Iris pigment epithelial cell (primary cell): ENCODE data around the gene PTPRT.

Experiments
- DNase-seq: peaks from one replicate; pipeline ENCODE4 v3.0.0-alpha.2; 2011; ENCODE audit warnings: low read depth

The PTPRT gene

DNA sequence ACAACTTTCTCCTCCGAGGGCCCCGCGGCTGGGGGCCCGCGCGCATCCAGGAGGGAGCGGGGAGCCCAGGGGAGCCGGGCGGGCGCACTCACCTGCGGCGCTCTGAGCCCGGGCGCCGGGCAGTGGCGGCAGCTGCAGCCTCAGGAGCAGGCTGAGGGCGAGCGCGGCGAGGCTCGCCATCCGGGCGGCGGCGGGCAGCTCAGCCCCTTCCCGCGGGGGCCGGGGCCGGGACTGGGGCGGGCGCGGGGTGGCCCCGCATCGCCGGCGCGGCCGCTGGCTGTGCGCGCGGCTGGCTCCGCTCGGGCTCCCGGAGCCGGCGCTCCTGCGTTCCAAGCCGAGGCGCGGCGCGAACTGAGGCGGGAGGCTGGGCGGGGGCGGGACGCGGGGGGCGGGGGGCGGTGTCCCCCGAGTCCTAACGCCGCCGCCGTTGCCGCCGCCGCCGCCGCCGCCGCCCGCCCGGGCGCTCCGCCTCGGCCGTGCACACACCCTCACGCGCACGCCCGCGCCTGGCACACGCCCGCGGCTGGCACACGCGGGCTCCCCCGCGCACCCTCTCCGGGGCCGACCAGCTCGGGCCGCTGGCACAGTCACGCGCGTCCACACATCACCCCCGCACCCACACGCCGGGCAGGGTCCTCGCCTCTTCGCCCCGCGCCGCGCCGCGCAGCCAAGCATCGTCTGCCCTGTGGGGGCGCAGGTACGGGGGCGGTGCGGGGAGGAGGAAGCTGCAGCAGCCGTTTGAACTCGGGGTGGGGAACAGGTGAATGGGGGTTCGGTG is at the start of gene PTPRT:
TSS of gene PTPRT (minus strand) at position 353 of the 778 bp plus-strand sequence. CDS start at position 180, 173 bp downstream.
- no peak for DNase-seq

DNA sequence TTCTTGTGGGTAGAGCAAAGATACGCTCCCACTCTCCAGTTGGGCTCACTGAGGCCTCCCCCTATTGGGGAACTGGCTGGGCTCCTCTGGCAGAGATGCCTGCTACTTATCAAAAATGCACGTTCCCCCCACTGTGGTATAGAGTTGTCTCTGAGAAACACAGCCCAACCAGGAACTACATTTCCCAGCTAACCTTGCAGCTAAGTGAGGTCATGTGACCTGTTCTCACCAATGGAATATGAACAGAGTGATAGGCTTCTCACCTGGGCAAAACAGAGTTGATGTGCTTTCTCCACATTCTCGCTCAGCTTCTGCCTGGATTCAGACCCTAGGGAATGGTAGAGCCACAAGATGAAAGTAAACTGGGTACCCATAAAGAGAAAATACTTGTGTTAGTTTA is 49.1 kb upstream of the PTPRT start:
- no peak for DNase-seq

DNA sequence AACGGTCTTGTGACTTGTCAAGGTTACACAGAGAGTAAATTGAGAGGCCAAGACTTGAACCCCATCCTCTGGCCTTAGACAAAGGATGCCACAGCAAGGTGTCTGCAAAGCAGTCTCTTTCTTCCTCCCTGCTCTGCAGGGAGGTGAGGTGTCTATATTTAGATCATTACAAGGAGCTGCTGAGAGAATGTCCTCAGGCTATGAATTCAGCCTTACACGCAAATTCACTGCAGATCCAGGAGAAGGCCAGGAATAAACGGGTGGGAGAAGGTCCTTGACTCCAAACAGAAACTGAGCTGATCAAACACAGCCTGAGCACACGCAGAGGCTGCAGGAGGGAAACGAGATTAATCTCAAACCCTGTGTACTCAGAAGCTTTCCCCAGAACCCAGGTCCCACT is 48.6 kb upstream of the PTPRT start:
- no peak for DNase-seq

DNA sequence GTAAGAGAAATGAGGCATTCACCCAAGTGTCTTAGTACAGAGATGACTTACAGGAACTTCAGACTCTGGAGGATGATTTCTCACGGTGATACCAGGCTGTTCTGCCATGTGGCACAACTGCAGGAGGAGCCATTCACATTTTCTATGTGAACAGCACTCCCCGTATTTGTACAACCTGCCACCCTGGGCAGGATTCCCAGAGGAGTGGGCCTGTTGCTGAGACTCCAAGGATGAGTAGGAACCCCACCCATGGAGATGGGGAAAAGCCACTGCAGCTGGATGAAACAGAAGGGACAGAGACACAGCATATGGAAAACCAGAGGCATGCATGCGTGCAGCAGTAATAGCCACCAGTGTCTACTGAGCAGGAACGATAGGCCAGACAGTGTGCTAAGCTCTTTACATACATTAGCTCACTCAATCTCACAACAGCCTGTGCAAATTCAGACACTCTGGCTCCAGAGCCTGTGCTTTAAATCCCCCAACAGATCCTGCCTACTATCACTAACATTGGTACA is 48.0 kb upstream of the PTPRT start:
- no peak for DNase-seq

DNA sequence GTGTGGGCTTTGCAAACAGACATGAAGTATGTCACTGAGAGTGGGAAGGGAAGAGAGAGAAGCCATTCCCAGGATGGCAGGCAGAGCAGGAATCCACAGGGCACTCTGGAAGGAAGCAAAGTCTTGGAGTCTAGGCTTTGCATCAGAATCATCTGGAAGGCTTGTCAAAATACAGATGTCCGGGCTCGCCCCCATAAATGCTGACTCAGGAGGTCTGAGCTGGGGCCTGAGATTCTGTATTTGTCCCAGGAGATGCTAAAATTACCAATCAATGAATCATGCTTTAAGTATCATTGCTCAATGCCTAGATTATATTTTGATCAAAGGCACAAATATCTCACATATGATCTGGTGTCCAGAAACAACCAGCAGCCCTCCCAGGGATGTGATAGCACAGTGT is 46.3 kb upstream of the PTPRT start:
- no peak for DNase-seq

- DNase-seq: no peak
Measured at GRCh38 chr20:43231829-43232228, 42.1 kb upstream of the PTPRT start.

- DNase-seq: no peak
Measured at GRCh38 chr20:43229696-43230095, 40.0 kb upstream of the PTPRT start.

GRCh38 chr20:43220612-43221011 is 30.9 kb upstream of the PTPRT start:
- peak; percentile 18 for DNase-seq

DNA sequence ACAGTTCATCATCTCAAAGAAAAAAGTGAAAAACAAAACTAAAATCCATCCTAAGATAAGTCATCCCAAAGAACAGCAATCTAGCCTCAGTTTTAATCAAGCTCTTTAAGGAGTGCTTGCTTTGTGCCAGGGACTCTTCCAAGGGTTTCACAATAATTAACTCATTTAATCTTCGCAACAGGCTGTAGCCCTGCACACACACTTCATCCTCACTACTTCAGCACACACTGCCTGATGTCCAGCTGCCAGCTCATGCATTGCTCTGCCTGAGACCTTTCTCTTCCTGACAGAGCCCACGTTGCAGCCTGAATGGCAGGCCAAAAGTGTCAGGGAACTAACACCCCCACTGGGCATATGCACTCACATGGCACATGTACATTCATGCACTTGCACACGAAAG is 21.2 kb upstream of the PTPRT start:
- DNase-seq: no peak

DNA sequence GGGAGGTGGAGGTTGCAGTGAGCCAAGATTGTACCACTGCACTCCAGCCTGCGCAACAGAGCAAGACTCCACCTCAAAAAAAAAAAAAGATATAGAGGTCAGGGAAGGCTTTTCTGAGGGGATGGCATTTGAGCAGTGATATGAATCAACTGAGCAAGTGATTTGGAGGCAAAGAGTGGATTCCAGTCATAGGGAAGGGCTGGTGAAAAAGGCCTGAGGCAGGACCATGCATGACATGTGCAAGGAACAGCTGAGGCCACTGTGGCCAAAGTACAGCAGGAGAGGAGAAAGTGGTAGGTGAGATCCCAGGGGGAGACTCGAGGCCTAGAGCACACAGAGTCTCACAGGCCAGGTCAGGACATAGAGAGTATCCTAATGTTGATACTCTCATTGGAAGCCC is 20.1 kb upstream of the PTPRT start:
- DNase-seq: no peak

DNA sequence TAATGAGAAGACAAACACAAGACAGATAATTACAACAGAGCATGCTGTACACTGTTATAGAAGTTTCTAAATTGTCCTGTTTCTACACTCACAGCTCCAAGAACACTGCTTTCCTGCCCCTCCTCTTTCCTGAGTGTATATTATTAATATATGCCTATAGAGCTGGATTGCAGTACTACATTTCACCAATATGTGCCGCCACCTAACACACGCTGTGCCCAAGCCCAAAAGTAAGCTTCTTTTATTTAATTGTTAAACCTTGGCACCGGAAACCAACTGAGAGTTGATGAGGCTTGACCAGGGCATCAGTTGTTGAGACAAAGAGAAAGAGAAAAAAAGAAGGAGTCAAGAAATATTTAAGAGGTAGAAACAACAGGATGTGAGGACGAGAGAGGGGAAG is 16.0 kb upstream of the PTPRT start:
- DNase-seq: no peak

DNA sequence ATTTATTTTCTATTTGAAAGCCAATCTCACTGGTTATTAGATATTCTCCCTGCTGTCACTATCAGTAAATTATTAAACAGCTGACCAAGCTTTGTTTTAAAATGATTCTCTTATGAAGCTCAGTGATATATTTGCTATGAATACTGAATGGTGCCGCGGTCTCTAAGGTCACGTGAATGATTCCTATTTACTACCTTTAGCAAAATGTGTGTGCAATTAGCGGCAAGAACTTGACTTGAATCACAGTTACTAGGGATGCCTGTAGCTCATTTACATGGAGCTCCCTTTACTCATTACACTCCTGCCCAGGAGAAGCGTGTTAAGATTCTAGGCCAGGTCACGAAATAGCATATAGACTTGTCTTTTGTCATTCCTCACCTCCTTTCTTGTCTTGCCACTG is 12.4 kb upstream of the PTPRT start:
- DNase-seq: no peak

DNA sequence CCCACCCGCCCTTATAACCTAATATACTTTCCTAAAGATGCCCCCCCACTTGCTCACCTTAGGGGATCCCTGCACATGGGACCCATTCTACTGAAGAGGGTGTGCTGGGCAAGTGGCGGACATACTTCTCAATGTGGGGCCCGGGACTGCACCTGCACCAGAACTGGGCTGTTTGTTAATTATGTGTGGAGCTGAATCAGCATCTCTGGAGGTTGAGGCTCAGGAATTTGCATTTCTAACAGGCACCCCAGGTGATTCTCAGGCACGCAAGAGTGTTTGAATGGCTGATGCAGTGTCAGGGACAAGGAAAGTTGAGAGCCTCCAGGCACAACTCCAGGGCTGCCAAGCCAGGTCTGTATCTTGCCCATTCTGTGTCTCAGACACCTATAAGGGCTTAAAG is 8.9 kb upstream of the PTPRT start:
- no peak for DNase-seq

DNA sequence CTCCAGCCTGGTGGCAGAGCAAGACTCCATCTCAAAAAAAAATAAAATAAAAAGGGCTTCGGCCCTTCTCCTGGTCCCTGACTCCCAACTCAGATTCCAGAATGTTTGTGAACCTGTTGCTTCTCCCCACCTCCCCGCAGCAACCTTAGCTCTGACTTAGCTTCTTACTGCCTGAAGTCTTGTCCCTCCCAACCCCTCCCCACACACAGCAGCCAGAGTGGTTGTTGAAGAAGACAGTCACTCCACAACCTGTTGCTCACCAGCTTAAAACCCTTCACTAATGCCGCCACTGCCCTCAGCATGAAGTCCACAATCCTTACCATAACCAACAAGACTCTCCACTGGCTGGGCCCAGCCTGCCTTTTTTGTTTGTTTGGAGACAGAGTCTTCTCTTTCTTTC is 6.5 kb upstream of the PTPRT start:
- DNase-seq: no peak

DNA sequence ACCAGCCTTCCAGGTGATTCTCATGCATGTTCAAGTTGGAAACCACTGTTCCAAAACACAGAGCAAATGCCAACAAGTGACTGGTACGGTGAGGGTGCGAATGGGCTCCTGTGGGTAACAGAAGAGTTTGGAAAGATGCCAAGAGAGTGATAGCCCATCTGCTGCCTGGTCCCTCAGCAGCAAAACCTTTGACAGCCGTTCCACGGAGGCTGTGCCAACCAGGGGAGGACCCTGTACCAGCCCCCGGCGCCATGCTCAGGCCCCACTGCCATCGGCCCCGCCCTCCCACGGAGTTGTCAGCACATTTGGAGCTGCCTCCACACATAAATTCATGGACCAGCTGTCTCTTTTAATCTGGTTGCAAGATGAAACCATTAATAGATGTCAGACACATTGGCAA is 4.4 kb upstream of the PTPRT start:
- DNase-seq: no peak

DNA sequence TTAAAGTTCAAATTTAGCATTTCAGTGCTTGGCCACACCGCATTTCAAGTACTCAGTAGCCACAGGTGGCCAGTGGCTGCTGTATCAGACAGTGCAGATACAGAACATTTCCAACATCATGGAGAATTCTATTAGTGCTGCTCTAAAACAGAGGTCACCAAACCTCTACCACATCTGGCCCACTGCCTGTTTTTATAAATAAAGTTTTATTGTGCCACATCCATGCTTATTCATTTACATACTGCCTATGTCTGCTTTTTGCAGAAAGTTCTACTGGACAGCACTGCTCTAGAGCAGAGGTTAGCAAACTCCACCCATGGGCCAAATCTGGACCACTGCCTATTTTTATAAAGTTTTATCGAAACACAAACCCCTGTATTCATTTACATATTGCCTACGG is 3.7 kb upstream of the PTPRT start:
- no peak for DNase-seq

GRCh38 chr20:43191946-43192863 is 2.5 kb upstream of the PTPRT start:
- DNase-seq: peak; percentile 16

- DNase-seq: no peak
Measured at GRCh38 chr20:43191143-43191542, 1.4 kb upstream of the PTPRT start.

- no peak for DNase-seq
Measured at GRCh38 chr20:43190332-43190953, 737 bp upstream of the PTPRT start.

DNA sequence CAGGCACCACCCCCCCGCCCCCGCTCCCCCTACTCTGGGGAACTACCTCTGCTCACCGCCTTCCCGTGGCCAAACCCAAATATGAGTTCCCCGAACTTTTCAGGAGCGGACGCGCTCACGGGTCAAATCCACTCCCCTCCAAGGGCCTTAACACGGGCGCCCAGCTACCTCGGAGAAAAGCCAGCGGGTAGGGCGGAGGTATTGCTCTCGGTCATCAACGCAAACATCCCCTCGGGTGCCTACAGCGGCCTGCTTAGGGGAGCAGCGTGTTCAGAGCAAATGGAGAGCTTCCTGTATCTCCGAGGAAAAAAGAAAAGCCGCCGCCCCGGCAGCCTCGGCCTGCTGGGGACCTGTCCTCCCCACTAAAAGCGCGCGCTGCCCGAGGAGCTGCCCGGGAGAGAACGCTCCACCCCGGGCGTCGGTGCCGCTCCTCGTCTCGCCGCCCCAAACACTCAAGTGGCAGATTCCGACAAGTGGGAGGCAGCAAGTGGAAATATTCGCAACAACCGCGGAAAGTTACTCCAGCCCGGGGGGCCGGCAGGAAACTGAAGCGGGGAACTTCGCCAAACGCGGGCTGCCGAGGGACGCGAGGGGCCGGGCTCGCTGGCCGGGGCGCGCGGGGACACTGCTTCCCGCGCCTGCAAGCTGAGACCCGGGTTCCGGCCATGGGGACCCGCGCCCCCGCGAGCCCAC is 699 bp downstream of the PTPRT start:
- DNase-seq: no peak

DNA sequence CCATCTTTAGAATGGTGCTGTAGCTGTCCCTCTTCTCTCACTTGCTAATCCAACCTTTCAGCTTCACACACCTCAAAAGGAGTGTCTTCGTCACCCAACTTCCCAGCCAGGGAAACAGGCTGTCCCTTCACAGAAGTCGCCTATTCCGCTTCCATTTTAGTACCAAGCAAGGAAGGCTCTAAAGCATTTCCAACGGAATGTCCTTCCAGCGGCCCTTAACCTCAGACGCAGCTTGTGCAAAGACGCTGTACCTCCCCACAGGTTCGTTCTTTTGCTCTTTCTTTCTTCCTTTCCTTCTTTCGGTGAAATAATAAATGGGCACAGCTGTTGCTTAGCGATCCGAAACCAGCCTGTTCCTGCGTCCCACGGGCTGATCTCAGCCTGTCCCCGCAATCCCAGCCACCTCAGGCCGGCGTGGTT is 1.5 kb downstream of the PTPRT start:
- DNase-seq: no peak
